ENCODE measurements around the gene RTBDN.

The RTBDN gene

GRCh38 chr19:12834566-12834943, at the start of gene RTBDN:
Gene RTBDN, minus strand, starts transcription at chr19:12834579. Its CDS starts 4,600 bp downstream, at chr19:12829979.
- DNase-seq (ENCODE audit: low read depth in 2 of 2), result no peak

- no peak for DNase-seq (ENCODE audit: low read depth in 2 of 2)
Observed at GRCh38 chr19:12882589-12882988, 48.2 kb upstream of the RTBDN start.

GRCh38 chr19:12881172-12881808, 46.9 kb upstream of the RTBDN start, which contains the start of gene DNASE2:
Gene DNASE2, minus strand, starts transcription at chr19:12881449. Its CDS starts 74 bp downstream, at chr19:12881375.
- DNase-seq (ENCODE audit: low read depth in 2 of 2), result peak; percentile 67 to 73

- no peak for DNase-seq (ENCODE audit: low read depth in 2 of 2)
Observed at GRCh38 chr19:12880551-12881171, 46.3 kb upstream of the RTBDN start.

- DNase-seq (ENCODE audit: low read depth in 2 of 2), result no peak
Observed at GRCh38 chr19:12875086-12875485, 40.7 kb upstream of the RTBDN start.

GRCh38 chr19:12873891-12874745, 39.7 kb upstream of the RTBDN start:
- no peak for DNase-seq (ENCODE audit: low read depth in 2 of 2)

- DNase-seq (ENCODE audit: low read depth in 2 of 2), result no peak
Observed at GRCh38 chr19:12872941-12873890, 38.8 kb upstream of the RTBDN start.

GRCh38 chr19:12872255-12872654, 37.9 kb upstream of the RTBDN start:
- DNase-seq (ENCODE audit: low read depth in 2 of 2), result no peak

- no peak for DNase-seq (ENCODE audit: low read depth in 2 of 2)
Observed at GRCh38 chr19:12871681-12872080, 37.3 kb upstream of the RTBDN start.

GRCh38 chr19:12868540-12869112, 34.2 kb upstream of the RTBDN start:
- DNase-seq (ENCODE audit: low read depth in 2 of 2), result no peak

- DNase-seq (ENCODE audit: low read depth in 2 of 2), result peak; percentile 39 to 54
Observed at GRCh38 chr19:12867120-12868099, 33.0 kb upstream of the RTBDN start.

GRCh38 chr19:12866416-12867119, 32.2 kb upstream of the RTBDN start:
- no peak for DNase-seq (ENCODE audit: low read depth in 2 of 2)

- DNase-seq (ENCODE audit: low read depth in 2 of 2), result no peak
Observed at GRCh38 chr19:12865746-12866415, 31.5 kb upstream of the RTBDN start.

- DNase-seq (ENCODE audit: low read depth in 2 of 2), result no peak
Observed at GRCh38 chr19:12864721-12865715, 30.6 kb upstream of the RTBDN start.

- no peak for DNase-seq (ENCODE audit: low read depth in 2 of 2)
Observed at GRCh38 chr19:12864143-12864542, 29.8 kb upstream of the RTBDN start.

- no peak for DNase-seq (ENCODE audit: low read depth in 2 of 2)
Observed at GRCh38 chr19:12859546-12859945, 25.2 kb upstream of the RTBDN start.

Measured in stimulated activated CD8-positive, alpha-beta memory T cell treated with anti-CD3 and anti-CD28 coated beads, Interleukin-7, amount 100 ng/mL, for 1 hour (primary cell).